T-helper 2 cell treated with Interferon-gamma antibody and Interleukin-4, amounts not matched to agents 5 μg/mL and 100 μg/mL, for 36 hours (primary cell): ENCODE data around the gene TP73.
"Not testable (repeated sequence)": the region's sequence is repeated elsewhere in the genome, so short reads cannot be mapped to it uniquely, and the experiment has no call there.

Experiments
- DNase-seq: peaks from one replicate; pipeline ENCODE4 v3.0.0; 2021; ENCODE audit warnings: low spot score
- H3K27ac Mint-ChIP-seq: one replicate; pipeline ENCODE4 v1.8.0; 2021; ENCODE audit warnings: mild to moderate bottlenecking, mixed read lengths
- H3K27me3 Mint-ChIP-seq: one replicate; pipeline ENCODE4 v1.8.0; 2021; ENCODE audit warnings: low read depth, mixed read lengths
- H3K36me3 Mint-ChIP-seq: one replicate; pipeline ENCODE4 v1.8.0; 2021; ENCODE audit warnings: low read depth, mixed read lengths
- H3K4me1 Mint-ChIP-seq: one replicate; pipeline ENCODE4 v1.8.0; 2021; ENCODE audit warnings: low read depth, mixed read lengths
- H3K4me3 Mint-ChIP-seq: one replicate; pipeline ENCODE4 v1.8.0; 2022; ENCODE audit warnings: mild to moderate bottlenecking, moderate library complexity, mixed read lengths
- H3K9me3 Mint-ChIP-seq: one replicate; pipeline ENCODE4 v1.8.0; 2021; ENCODE audit warnings: mixed read lengths

Gene TP73

DNA sequence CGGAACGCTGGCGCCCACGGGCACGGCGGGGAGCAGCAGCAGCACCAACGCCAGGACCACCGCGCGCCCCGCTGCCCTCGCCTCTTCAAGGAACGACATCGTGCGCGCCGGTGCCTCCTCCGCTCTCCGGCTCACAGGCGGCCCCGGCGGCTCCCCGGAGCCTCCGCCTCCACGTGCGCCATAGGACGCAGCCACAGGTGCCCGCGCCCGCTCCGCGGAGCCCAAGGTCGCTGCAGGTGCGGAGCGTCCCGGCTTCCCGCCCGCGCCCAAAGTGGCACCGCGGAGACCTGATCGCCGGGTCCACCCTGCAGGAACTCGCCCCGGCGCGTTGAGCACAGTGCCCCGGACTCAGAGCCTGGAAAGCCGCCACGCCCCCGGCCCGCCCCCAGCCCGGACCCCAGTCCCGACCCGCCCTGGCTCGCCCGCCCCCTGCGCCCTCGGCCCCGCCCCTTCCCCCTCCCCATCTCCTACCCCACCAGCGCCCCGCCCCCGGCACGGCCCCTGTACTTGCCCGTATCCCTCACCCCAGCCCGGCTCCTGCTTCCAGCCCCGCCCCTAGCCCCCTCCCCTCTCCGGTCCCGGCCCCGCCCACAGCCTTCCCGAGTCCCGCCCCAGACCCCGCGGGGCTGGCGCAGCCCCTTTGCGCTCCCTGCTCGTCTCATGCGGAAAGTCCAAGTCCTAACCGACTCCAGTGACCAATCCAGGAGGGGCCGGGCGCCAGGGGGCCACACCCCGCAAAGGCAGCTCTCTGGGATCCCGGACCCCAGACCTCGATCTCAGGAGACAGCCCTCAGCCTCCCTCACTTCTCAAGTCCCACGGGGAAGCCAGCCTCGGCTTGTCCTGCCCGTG lies 40.9 kb upstream of the TP73 start, which contains the start of gene MEGF6:
TSS of gene MEGF6 (minus strand) at position 339 of the 850 bp plus-strand sequence. CDS start at position 99, 240 bp downstream.
- H3K27me3 Mint-ChIP-seq = peaks cover 28% of the 10 kb centered on the region
- DNase-seq = no peak
- H3K4me3 Mint-ChIP-seq = peak within 1 kb of the TSS; percentile 32
- no peaks in the 10 kb centered on the region for H3K4me1 Mint-ChIP-seq
- no peaks in the 10 kb centered on the region for H3K9me3 Mint-ChIP-seq
- no peak within 1 kb of the TSS for H3K27ac Mint-ChIP-seq
- no peaks in the 10 kb centered on the region for H3K36me3 Mint-ChIP-seq

DNA sequence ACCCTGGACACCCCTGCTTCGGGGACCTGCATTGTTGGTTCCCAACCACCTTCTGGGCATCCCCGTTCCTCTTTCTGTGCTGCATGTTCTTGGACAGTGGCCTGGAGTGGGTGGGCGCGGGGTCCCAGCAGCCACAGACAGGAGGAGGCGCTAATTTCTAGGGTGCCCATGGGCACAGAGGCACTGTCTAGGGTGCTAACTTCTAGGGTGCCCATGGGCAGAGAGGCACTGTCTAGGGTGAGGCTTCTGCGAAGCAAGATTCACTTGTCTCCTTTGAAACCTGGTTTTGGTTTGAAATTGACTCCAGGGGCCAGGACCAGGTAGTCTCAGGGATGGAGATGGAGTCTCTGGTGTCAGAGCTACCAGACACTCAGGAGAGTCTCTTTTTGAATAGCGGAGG lies 40.2 kb upstream of the TP73 start:
- H3K27me3 Mint-ChIP-seq = peaks cover 28% of the 10 kb centered on the region
- H3K9me3 Mint-ChIP-seq = no peaks in the 10 kb centered on the region
- no peak overlapping the region for H3K27ac Mint-ChIP-seq
- no peaks in the 10 kb centered on the region for H3K36me3 Mint-ChIP-seq
- DNase-seq = no peak
- H3K4me1 Mint-ChIP-seq = no peaks in the 10 kb centered on the region
- H3K4me3 Mint-ChIP-seq = peak overlapping the region; percentile 32

DNA sequence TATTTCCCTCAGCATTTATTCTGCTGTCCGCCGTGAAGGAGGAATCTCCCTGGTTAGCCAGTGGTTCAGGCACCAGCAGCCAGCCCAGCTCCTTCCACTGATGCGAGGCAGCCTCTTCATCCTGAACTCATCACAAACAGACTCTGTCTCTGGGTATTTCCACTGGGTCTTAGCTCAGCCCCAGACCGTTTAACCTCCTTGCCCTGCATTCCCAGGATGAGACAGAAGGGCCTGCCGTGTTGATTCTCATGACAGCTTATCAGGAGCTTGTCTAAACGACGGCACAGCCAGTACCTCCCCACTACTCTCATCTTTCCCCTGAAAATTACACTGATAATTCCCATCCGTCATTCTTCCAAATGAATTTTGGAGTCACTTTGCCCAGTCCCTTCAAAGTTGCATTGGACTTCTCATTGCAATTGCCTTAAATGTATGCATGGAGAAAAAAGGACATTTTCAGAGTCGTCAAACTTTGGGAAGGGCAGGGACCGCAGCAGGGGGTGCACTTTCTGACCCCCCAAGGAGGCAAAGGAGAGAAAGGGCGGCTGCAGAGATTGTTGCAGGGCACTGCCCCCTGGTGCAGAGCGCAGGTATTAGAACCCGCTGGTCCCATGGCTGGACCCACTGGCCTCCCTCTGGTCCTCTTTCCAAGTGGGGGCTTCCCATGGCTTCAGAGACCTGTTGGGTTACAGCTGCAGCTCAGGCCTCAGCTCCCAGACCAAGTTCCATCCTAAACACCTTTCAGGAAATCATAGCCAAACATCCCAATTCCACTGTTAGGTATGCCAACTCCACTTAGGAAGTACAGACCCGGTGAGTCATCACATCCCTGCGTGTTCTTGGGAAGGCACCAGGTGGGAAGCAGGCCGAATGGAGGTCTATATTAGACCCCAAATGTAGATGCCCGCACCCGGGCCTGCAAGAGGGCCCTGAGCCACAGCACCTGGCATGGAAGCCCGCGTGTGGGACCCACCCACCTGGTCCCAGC lies 37.3 kb upstream of the TP73 start:
- no peak for DNase-seq
- Mint-ChIP-seq H3K27ac (no peak overlapping the region), H3K27me3 (peaks cover 26% of the 10 kb centered on the region), H3K4me1 (peaks cover 3% of the 10 kb centered on the region), H3K36me3 (no peaks in the 10 kb centered on the region), H3K4me3 (no peak overlapping the region), H3K9me3 (no peaks in the 10 kb centered on the region)

DNA sequence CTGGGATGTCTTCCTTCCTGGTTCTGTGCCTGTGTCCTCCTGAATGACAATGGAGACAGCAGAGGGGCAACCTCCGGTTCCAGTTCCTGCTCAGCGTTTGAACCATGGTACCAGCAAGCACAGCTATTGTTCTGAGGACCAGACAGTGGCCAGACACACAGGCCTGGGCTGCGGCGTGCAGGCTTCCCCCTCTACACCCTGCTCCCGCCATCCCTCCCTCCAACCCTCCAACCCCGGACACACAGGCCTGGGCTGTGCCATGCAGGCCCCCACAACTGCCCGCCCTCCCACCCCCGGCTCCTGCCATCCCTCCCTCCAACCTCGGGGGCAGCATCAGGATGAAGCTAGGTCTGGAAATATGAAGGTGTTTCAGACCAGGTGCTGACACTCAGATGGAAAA lies 35.5 kb upstream of the TP73 start:
- Mint-ChIP-seq H3K4me3 (no peak overlapping the region), H3K36me3 (no peaks in the 10 kb centered on the region), H3K27me3 (peaks cover 18% of the 10 kb centered on the region), H3K4me1 (peaks cover 5% of the 10 kb centered on the region), H3K9me3 (no peaks in the 10 kb centered on the region), H3K27ac (no peak overlapping the region)
- no peak for DNase-seq

DNA sequence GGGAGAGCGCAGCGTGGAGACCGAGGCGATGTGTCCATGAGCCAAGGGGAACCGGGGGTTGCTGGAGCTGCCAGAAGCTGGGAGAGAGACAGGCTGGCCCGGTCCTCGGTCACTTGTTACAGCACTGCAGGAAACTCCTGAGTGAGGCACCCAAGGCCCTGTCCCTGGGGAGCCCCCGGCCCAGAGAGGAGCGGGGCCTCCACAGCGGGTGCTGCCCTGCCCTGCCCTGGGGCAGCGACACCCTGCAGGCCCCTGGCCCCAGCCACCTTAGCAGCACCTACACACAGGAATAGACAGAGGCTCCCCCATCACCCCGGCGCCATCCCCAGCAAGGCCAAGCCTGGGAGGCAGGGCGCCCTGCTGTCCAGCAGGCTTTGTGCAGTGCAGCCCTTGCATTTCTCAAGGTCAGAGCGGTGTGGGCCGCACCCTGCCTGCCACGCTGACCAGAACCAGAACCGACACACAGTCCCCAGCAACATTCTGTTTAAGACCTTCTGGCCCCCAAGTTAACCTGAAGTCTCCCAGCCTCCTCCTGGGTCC lies 34.4 kb upstream of the TP73 start:
- Mint-ChIP-seq H3K27me3 (peaks cover 15% of the 10 kb centered on the region), H3K4me1 (peaks cover 7% of the 10 kb centered on the region), H3K4me3 (no peak overlapping the region), H3K36me3 (no peaks in the 10 kb centered on the region), H3K27ac (no peak overlapping the region), H3K9me3 (no peaks in the 10 kb centered on the region)
- DNase-seq = no peak

DNA sequence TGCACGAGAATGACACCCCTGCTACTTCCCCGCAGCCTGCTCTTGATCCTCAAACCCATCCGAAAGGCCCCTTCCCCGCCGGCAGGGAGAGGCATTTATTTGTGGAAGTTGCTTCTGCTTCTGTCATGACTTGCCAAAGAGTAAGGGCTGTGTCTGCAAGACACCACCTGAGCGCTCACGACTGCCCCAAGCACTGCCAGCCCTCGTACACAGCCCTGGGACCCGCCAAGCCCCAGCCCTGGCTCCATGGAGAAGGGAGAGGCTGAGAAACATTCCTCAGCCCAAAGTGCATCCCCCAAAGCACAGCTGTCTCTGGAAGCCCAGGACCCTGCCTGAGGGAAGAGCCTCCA lies 33.8 kb upstream of the TP73 start:
- no peak overlapping the region for H3K4me3 Mint-ChIP-seq
- H3K27me3 Mint-ChIP-seq = peaks cover 15% of the 10 kb centered on the region
- H3K4me1 Mint-ChIP-seq = peaks cover 9% of the 10 kb centered on the region
- H3K27ac Mint-ChIP-seq = no peak overlapping the region
- DNase-seq = no peak
- no peaks in the 10 kb centered on the region for H3K36me3 Mint-ChIP-seq
- H3K9me3 Mint-ChIP-seq = no peaks in the 10 kb centered on the region

DNA sequence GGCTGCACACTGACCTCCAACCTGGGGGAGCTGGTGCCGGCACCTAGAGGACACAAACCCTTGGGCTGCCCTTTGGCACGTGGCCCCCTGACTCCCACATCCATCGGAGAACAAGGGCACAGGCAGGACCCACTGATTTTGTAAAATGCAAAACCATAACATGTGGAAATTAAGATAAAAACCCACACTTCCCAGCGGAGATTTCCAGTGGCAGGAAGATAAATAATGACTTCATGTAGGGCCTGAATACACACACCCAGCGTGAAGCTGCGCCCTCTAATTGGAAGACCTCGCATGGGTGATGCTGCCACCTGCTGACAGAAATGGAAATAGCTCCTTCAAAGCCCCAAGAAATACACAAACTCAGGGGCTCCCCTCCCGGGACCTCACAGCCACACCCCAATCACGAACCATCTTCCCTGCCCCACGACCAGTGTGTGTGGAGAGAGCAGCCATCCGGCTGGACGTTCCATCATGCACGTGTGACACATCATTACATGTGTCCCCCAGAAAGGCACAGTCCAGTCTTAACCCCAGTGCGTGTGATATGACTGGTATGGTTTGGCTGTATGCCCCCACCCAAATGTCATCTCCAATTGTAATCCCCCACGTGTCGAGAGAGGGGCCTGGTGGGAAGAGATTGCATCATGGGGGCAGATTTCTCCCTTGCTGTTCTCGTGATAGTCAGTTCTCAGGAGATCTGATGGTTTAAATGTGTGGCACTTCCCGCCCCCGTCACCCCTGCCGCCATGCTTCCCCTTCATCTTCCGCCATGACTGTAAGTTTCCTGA lies 33.2 kb upstream of the TP73 start:
- H3K36me3 Mint-ChIP-seq = no peaks in the 10 kb centered on the region

DNA sequence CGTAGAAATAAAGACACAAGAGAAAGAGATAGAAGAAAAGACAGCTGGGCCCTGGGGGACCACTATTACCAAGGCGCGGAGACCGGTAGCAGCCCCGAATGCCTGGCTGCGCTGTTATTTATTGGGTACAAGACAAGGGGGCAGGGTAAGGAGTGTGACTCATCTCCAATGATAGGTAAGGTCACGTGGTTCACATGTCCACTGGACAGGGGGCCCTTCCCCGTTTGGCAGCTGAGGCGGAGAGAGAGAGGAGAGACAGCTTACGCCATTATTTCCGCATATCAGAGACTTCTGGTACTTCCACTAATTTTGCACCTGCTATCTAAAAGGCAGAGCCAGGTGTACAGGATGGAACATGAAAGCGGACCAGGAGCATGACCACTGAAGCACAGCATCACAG lies 31.6 kb upstream of the TP73 start:
- Mint-ChIP-seq H3K27ac (no peak overlapping the region), H3K27me3 (peaks cover 9% of the 10 kb centered on the region)

More for the DNA sequence above, 33.2 kb upstream of the TP73 start:
- peaks cover 16% of the 10 kb centered on the region for H3K27me3 Mint-ChIP-seq
- peak; percentile 55 for DNase-seq
- H3K27ac Mint-ChIP-seq = no peak overlapping the region
- H3K9me3 Mint-ChIP-seq = no peaks in the 10 kb centered on the region
- no peak overlapping the region for H3K4me3 Mint-ChIP-seq
- peaks cover 14% of the 10 kb centered on the region for H3K4me1 Mint-ChIP-seq

DNA sequence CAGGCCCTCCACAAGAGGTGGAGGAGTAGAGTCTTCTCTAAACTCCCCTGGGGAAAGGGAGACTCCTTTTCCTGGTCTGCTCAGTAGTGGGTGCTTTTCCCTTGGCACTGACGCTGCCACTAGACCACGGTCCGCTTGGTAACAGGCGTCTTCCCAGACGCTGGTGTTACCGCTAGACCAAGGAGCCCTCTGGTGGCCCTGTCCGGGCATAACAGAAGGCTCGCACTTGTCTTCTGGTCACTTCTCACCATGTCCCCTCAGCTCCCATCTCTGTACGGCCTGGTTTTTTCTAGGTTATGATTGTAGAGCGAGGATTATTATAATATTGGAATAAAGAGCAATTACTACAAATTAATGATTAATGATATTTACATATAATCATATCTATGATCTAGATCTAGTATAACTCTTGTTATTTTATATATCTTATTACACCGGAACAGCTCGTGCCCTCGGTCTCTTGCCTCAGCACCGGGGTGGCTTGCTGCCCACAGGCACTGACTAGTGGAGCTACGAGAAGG lies 31.1 kb upstream of the TP73 start:
- H3K4me3 Mint-ChIP-seq, H3K9me3 Mint-ChIP-seq, H3K27ac Mint-ChIP-seq, H3K27me3 Mint-ChIP-seq, H3K36me3 Mint-ChIP-seq, DNase-seq: not testable (repeated sequence)
- H3K4me1 Mint-ChIP-seq = peaks cover 21% of the 10 kb centered on the region

More for the DNA sequence above, 31.6 kb upstream of the TP73 start:
- Mint-ChIP-seq H3K4me3 (no peak overlapping the region), H3K9me3 (no peaks in the 10 kb centered on the region), H3K4me1 (peaks cover 18% of the 10 kb centered on the region), H3K36me3 (peaks cover 1% of the 10 kb centered on the region)
- no peak for DNase-seq

DNA sequence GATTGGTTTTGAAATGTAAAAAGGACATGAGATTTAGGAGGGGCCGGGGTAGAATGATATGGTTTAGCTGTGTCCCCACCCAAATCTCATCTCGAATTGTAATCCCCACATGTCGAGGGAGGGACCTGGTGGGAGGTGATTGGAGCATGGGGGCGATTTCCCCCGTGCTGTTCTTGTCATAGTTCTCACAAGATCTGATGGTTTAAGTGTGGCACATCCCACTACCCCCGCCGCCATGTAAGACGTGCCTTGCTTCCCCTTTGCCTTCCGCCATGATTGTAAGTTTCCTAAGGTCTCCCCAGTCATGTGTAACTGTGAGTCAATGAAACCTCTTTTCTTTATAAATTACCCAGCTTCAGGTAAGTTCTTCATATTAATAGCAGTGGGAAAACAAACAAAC lies 30.2 kb upstream of the TP73 start:
- DNase-seq, H3K9me3 Mint-ChIP-seq, H3K27me3 Mint-ChIP-seq, H3K36me3 Mint-ChIP-seq, H3K4me3 Mint-ChIP-seq, H3K27ac Mint-ChIP-seq: not testable (repeated sequence)
- H3K4me1 Mint-ChIP-seq = peaks cover 21% of the 10 kb centered on the region

DNA sequence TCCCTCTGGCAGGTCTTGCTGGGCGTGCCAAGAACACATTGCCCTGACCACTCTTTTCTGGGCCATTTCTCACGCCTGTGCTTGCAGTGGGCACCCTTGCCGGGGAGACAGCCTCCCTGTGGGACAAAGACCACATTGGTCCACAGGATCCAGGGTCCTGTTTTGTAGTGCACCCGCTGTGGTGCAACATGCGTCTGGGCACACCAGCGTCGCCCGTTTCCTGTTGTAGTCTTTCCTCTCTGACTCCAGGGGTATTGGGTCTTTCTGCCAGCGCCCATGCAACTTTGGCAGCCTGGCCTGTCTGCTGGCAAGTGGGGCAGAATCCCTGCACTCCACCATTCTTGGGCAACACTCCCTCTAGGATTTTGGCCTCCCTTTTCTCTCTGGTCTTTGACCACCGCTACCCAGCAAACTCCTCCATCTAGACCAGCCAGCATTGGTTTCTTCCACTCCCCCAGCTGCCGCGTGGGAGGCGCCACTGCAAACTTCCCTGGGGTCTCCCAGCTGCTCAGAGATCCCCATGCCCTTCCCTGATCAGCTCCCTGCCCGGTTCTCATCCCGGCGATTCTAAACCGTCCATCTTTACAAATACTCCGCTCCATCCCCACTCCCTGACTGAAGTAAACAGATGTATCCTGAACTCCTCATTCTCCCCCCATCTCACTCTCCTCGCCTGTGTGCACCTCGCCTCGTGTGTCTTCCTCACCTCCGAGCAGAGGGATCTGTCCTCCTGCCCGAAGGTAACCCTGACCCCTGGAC lies 28.7 kb upstream of the TP73 start:
- Mint-ChIP-seq H3K4me3 (peak overlapping the region; percentile 89), H3K9me3 (no peaks in the 10 kb centered on the region), H3K27me3 (peaks cover 9% of the 10 kb centered on the region), H3K27ac (peak overlapping the region; percentile 96), H3K36me3 (peaks cover 1% of the 10 kb centered on the region), H3K4me1 (peaks cover 21% of the 10 kb centered on the region)
- no peak for DNase-seq

DNA sequence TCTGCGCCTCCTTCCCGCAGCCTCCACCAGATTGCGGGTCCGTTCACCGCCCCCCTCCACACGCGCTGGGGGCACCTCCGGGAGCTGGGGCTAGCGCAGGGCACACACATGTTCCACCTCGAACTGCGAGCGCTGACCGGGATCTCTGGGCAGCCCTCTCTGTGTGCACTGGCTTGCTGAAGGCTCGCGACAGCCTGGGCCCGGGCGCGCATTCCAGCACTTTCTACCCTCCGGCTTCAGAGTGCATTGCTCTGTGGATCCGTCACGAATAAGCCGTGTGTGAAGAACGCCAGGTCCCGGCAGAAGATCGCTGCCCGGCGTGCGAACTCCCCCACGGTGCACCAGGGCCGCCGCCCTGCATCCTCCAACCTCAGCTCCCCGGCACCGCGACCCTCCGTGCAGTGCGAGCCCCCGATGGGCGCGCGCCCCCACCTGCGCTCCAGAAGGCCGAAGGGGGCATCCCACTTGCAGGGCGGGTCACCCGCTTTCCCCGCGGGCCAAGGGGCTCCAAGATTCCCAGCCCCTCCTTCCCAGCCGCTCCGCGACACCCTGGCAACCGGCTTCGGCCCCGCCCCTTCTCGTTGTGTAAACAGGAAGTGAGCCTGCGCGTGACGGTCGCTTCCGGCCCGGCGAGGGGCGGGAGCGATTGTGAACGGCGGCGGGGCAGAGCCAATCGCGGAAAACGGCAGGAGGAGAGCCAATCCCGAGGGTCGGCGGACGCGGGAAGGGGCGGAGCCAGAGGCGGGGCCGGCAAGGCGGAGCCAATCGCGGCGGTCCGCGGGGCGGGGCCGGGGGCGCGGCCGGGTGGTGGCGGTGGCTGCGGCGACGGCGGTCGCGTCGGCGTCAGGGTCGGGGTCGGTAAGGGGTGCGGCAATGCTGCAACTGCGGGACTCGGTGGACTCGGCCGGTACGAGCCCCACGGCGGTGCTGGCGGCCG lies 27.8 kb upstream of the TP73 start, which contains the start of gene TPRG1L:
TSS of gene TPRG1L (plus strand) at position 816 of the 937 bp plus-strand sequence. CDS start at position 874, 58 bp downstream.
- peak; percentile 97 for DNase-seq
- H3K27ac Mint-ChIP-seq = peak within 1 kb of the TSS; percentile 96
- peaks cover 9% of the 10 kb centered on the region for H3K27me3 Mint-ChIP-seq
- H3K4me3 Mint-ChIP-seq = peak within 1 kb of the TSS; percentile 89
- H3K9me3 Mint-ChIP-seq = no peaks in the 10 kb centered on the region
- peaks cover 19% of the 10 kb centered on the region for H3K4me1 Mint-ChIP-seq
- H3K36me3 Mint-ChIP-seq = peaks cover 1% of the 10 kb centered on the region
